HEK293 (cell line): ENCODE measurements around the gene OSTM1.

Source experiments
- CTCF ChIP-seq: fragments of 450-650 bp; formaldehyde crosslinking; IDR thresholded peaks from 2 replicates; pipeline ENCODE4 v1.5.1; 2016; ENCODE audit warnings: missing biosample characterization, missing genetic modification characterization
- YY1 ChIP-seq: fragments of 450-650 bp; formaldehyde crosslinking; IDR thresholded peaks from 2 replicates; pipeline ENCODE4 v1.5.1; 2018; ENCODE audit warnings: missing biosample characterization, missing genetic modification characterization
- ZBTB1 ChIP-seq: fragments of 450-650 bp; formaldehyde crosslinking; IDR thresholded peaks from 2 replicates; pipeline ENCODE4 v1.5.1; 2016; ENCODE audit warnings: missing biosample characterization, missing genetic modification characterization
- ZNF24 ChIP-seq: fragments of 450-650 bp; formaldehyde crosslinking; IDR thresholded peaks from 2 replicates; pipeline ENCODE4 v1.5.1; 2016; ENCODE audit warnings: missing biosample characterization, missing genetic modification characterization
- ZNF274 ChIP-seq, 2 experiments: fragments of 200-500 bp in 1 of 2; fragments of 450-650 bp in 1 of 2; sonication (Bioruptor generic) in 1 of 2; formaldehyde crosslinking in 1 of 2; IDR thresholded peaks; 2 replicates each; pipeline versions ENCODE4 v1.5.1 to v1.6.1; 2014 to 2016; ENCODE audit warnings: borderline replicate concordance in 1 of 2, inconsistent platforms in 1 of 2, low read length in 1 of 2, missing biosample characterization in 1 of 2, missing genetic modification characterization in 1 of 2
- ZNF830 ChIP-seq: fragments of 450-650 bp; IDR thresholded peaks from 2 replicates; pipeline ENCODE4 v1.5.0; 2018; ENCODE audit warnings: missing biosample characterization, missing genetic modification characterization, low read depth, mild to moderate bottlenecking, moderate library complexity

- TF ChIP-seq ZBTB1 (no peak), ZNF830 (no peak), ZNF24 (tag by site-specific recombination) (no peak), ZNF274 (IDR thresholded peaks at IDR 0.05; ENCODE audit: low read length) (no peak), ZNF274 (tag by site-specific recombination; IDR thresholded peaks at IDR 0.05; ENCODE audit: borderline replicate concordance) (no peak), CTCF (tag by site-specific recombination) (no peak), YY1 (no peak)
Measured at GRCh38 chr6:108005961-108006360, 68.6 kb downstream of the OSTM1 start.
